Measurements from ENCODE around the gene OPRM1. TPM values are rescaled to one million over a fixed set of nuclear protein-coding genes. Genes with fewer than 3 reads are reported as not detected.
"Not testable (repeated sequence)": the region's sequence is repeated elsewhere in the genome, so short reads cannot be mapped to it uniquely, and the experiment has no call there.

Gene OPRM1
- total and polyA plus RNA-seq, 8 donors = 0.45 to 1.5 TPM; not detected in 6

DNA sequence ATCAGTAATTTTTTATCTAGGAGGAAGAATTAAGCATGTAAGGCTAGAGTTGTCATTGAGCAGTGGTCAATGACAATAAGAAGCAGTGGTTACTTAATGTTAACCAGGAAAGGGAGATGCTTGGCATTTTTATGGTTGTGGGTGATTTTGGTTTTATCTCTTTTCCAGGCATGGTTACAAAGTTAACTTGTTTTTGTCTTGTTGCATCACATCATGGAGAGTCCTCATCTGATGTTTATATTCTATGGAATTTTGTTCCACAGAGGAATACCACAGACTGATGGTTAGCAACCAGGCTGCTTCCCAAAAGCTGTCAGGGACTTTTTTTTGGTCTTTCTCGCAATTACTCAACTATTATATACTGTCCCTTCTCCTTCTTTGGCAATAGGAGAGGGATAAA lies 32.7 kb downstream of the OPRM1 start:
- TF ChIP-seq EP300 (IDR thresholded peaks at IDR 0.05) = no peak
- TF ChIP-seq, protein P1, sequence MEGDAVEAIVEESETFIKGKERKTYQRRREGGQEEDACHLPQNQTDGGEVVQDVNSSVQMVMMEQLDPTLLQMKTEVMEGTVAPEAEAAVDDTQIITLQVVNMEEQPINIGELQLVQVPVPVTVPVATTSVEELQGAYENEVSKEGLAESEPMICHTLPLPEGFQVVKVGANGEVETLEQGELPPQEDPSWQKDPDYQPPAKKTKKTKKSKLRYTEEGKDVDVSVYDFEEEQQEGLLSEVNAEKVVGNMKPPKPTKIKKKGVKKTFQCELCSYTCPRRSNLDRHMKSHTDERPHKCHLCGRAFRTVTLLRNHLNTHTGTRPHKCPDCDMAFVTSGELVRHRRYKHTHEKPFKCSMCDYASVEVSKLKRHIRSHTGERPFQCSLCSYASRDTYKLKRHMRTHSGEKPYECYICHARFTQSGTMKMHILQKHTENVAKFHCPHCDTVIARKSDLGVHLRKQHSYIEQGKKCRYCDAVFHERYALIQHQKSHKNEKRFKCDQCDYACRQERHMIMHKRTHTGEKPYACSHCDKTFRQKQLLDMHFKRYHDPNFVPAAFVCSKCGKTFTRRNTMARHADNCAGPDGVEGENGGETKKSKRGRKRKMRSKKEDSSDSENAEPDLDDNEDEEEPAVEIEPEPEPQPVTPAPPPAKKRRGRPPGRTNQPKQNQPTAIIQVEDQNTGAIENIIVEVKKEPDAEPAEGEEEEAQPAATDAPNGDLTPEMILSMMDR (IDR thresholded peaks at IDR 0.05) = no peak
- no peak for TF ChIP-seq POLR2A (IDR thresholded peaks at IDR 0.05)
- TF ChIP-seq POLR2AphosphoS5 (IDR thresholded peaks at IDR 0.05) = no peak
- 79 to 95% (median 83%) methylated on average over 1 of the region's 1 CpG for WGBS, 5 donors

DNA sequence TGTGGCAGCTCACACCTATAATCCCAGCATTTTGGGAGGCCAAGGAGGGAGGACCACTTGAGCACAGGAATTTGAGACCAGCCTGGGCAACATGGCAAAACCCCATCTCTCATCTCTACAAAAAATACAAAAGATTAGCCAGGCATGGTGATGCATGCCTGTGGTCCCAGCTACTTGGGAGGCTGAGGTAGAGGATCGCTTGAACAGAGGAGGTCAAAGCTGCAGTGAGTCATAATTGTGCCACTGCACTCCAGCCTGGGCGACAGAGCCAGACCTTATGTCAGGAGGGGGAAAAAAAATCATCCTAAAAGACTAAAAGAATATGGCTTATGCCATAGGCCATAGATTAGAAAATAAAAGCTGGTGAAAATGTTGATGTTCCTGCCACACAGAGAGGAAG lies 39.6 kb downstream of the OPRM1 start:
- H3K27me3 ChIP-seq; H3K4me3 ChIP-seq; intact Hi-C loops (cut with DNase I; ENCODE audit: low total_unique reads); DNase-seq; H3K27ac ChIP-seq; H3K4me1 ChIP-seq; H3K36me3 ChIP-seq; H3K9me3 ChIP-seq: not testable (repeated sequence)
- 69 to 93% (median 82%) methylated on average over 2 of the region's 2 CpGs for WGBS, 5 donors

More for the DNA sequence above, 32.7 kb downstream of the OPRM1 start:
- no peaks in the 10 kb centered on the region for H3K27me3 ChIP-seq
- H3K9me3 ChIP-seq = peaks cover 0 to 6% (median 0%) of the 10 kb centered on the region in 4 donors
- no peaks in the 10 kb centered on the region for H3K36me3 ChIP-seq
- no peaks in the 10 kb centered on the region for H3K4me1 ChIP-seq
- H3K4me3 ChIP-seq = no peak overlapping the region
- no peak for DNase-seq
- H3K27ac ChIP-seq = no peak overlapping the region
- intact Hi-C loops (cut with DNase I; ENCODE audit: low total_unique reads) = no loop called here

DNA sequence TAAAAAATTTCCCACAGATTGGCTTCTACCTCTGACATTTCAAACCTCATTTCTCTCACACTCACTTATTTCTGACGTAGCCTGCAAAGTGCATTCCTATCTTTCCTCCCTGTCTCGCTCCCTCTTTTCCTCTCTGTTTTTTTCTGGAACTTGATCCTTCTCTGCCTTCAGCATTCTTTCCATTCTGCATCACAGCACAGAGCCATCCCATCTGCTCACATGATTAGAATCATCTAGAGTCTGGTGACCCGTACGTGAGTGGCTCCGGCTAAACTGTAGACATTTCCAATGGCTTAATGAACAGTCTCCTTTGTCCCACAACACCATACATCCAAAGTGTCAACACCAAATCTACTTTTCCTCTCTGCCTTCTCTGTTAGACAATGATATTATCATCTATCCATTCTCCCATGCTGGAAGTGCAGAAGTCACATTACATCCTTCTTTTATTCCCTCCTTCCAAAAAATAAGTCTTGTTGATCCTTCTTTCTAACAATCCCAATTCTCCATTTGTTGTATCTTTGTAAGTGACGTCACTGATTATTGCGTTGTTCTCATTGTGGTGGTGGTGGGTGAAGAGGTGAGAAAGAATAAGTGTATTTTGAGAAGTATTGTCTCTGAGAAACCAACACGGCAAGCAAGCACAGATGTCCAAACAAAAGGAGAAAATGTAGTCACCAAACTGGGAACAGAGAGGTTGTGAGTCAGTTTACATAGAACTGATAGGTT lies 41.6 kb downstream of the OPRM1 start:
- 81 to 88% (median 85%) methylated on average over 8 of the region's 8 CpGs for WGBS, 5 donors
- H3K36me3 ChIP-seq = no peaks in the 10 kb centered on the region
- no peaks in the 10 kb centered on the region for H3K27me3 ChIP-seq
- DNase-seq = peak in 1 of 2 donors; percentile 69
- H3K9me3 ChIP-seq = no peaks in the 10 kb centered on the region
- no peaks in the 10 kb centered on the region for H3K4me1 ChIP-seq
- H3K27ac ChIP-seq = no peak overlapping the region
- intact Hi-C loops (cut with DNase I; ENCODE audit: low total_unique reads) = no loop called here
- no peak for TF ChIP-seq POLR2AphosphoS5 (IDR thresholded peaks at IDR 0.05)
- no peak for TF ChIP-seq POLR2A (IDR thresholded peaks at IDR 0.05)
- TF ChIP-seq, protein P1 (IDR thresholded peaks at IDR 0.05) = no peak
- no peak for TF ChIP-seq EP300 (IDR thresholded peaks at IDR 0.05)
- no peak overlapping the region for H3K4me3 ChIP-seq

DNA sequence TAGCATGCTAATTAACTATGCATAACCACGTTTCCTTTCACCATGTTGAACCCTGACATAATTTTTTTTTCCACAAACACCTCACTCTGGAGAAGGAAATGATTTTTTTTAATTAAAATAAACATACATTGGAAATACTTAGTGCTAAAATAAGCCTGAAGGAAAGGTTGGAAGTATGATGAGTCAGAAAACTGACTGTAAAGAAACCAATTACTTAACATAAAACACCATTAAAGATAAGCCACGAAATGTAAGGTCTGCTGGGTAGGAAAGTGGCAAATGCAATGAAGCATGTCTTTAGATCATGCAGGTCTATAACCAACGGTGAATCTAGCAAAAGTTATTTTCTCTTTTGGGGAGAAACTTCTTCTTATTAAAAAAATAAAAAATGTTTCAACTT lies 47.5 kb downstream of the OPRM1 start:
- intact Hi-C loops (cut with DNase I; ENCODE audit: low total_unique reads) = no loop called here
- no peak for DNase-seq

More for the DNA sequence above, 47.5 kb downstream of the OPRM1 start:
- Histone ChIP-seq H3K36me3 (no peaks in the 10 kb centered on the region), H3K9me3 (no peaks in the 10 kb centered on the region), H3K27me3 (no peaks in the 10 kb centered on the region), H3K4me3 (no peak overlapping the region), H3K4me1 (no peaks in the 10 kb centered on the region), H3K27ac (no peak overlapping the region)
- TF ChIP-seq EP300 (IDR thresholded peaks at IDR 0.05) (no peak), POLR2A (IDR thresholded peaks at IDR 0.05) (no peak)
- TF ChIP-seq, protein P1 (IDR thresholded peaks at IDR 0.05) = no peak
- 35 to 58% (median 47%) methylated on average over 3 of the region's 3 CpGs for WGBS, 5 donors
